A673 (cell line): ENCODE measurements around the gene GATA2.

Experiments
- EZH2 ChIP-seq: fragments of 200-600 bp; sonication (generic); IDR thresholded peaks from 2 replicates; pipeline ENCODE4 v1.6.1; 2017; ENCODE audit warnings: borderline replicate concordance, low read depth, mild to moderate bottlenecking, mixed read lengths, antibody characterized with exemption, low read length; ENCODE audit not compliant: poor library complexity, severe bottlenecking
- TF ChIP-seq, protein P1 (sequence below): fragments of 300-800, 200-600 bp; sonication (generic); conservative IDR thresholded peaks from 2 replicates; pipeline ENCODE4 v1.5.1; 2017; ENCODE audit warnings: low read depth, mild to moderate bottlenecking, antibody characterized with exemption, low read length, moderate library complexity, mixed read lengths

DNA sequence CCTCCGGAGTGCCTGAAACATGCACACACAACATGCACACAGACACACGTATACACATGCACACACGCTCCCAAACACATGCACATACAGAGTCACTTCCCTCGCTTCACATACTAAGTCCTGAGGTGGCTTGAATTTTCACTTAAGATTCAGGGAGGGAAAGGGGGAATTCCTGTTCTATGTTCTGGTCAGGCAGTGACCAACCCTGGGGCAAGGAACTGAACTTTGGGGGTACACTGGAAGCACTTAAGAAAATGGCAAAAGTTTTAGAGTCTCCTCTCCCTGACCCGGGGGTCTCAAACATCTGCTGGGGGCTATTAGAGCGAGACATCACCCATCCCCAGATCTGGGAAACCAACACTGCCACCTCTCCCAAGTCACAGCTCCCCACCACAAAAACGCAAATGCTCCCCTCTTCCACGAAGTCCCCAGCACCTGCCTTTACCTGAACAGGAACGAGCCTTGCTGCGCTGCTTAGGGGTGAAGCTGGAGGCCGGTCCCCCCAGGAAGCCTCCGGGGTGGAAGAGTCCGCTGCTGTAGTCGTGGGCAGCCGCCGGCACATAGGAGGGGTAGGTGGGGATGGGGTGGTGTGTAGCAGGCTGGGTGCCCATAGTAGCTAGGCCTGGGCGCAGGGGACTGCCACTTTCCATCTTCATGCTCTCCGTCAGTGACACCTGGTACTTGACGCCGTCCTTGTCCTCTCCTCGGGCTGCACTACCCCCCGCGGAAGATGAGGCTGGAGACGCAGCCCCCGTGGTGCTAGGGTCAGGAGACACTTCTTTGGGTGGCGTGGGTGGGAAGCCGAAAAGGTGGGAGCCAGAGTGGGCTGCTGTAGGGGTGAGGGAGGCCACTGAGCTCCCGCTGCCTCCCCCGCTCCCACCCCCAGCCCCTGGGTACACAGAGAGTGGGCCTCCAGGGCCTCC, 7.5 kb downstream of the GATA2 start:
- TF ChIP-seq, protein P1, sequence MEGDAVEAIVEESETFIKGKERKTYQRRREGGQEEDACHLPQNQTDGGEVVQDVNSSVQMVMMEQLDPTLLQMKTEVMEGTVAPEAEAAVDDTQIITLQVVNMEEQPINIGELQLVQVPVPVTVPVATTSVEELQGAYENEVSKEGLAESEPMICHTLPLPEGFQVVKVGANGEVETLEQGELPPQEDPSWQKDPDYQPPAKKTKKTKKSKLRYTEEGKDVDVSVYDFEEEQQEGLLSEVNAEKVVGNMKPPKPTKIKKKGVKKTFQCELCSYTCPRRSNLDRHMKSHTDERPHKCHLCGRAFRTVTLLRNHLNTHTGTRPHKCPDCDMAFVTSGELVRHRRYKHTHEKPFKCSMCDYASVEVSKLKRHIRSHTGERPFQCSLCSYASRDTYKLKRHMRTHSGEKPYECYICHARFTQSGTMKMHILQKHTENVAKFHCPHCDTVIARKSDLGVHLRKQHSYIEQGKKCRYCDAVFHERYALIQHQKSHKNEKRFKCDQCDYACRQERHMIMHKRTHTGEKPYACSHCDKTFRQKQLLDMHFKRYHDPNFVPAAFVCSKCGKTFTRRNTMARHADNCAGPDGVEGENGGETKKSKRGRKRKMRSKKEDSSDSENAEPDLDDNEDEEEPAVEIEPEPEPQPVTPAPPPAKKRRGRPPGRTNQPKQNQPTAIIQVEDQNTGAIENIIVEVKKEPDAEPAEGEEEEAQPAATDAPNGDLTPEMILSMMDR: no peak
- no peak for TF ChIP-seq EZH2
